Central memory CD8-positive, alpha-beta T cell (primary cell): ENCODE data around the gene LY86.
A peak's percentile ranks its signal among the peaks of the same experiment; 100 is the strongest.

Experiments
- ATAC-seq: fragments of 150-1000 bp; cut with Tn5 transposase; replicated peaks from 2 replicates; pipeline ENCODE4 v1.10.0; 2022; ENCODE audit warnings: mild to moderate bottlenecking, moderate FRiP score, moderate number of reproducible peaks; ENCODE audit not compliant: poor library complexity, severe bottlenecking; ENCODE audit errors: extremely low read depth
- DNase-seq, 2 donors: peaks; one replicate each; pipeline ENCODE4 v3.0.0; 2021; ENCODE audit warnings: low spot score in 2 of 2
- H3K27ac Mint-ChIP-seq: one replicate; pipeline ENCODE4 v1.8.0; 2022; ENCODE audit warnings: low read depth, mild to moderate bottlenecking, moderate library complexity, mixed read lengths
- H3K27me3 Mint-ChIP-seq: one replicate; pipeline ENCODE4 v1.8.0; 2022; ENCODE audit warnings: mixed read lengths
- H3K36me3 Mint-ChIP-seq: one replicate; pipeline ENCODE4 v1.8.0; 2022; ENCODE audit warnings: mild to moderate bottlenecking, moderate library complexity, mixed read lengths; ENCODE audit not compliant: insufficient read depth
- H3K4me1 Mint-ChIP-seq: one replicate; pipeline ENCODE4 v1.8.0; 2022; ENCODE audit warnings: mixed read lengths
- H3K4me3 Mint-ChIP-seq: one replicate; pipeline ENCODE4 v1.8.0; 2022; ENCODE audit warnings: mild to moderate bottlenecking, moderate library complexity, mixed read lengths
- H3K9me3 Mint-ChIP-seq: one replicate; pipeline ENCODE4 v1.8.0; 2022; ENCODE audit warnings: mixed read lengths

LY86 gene

DNA sequence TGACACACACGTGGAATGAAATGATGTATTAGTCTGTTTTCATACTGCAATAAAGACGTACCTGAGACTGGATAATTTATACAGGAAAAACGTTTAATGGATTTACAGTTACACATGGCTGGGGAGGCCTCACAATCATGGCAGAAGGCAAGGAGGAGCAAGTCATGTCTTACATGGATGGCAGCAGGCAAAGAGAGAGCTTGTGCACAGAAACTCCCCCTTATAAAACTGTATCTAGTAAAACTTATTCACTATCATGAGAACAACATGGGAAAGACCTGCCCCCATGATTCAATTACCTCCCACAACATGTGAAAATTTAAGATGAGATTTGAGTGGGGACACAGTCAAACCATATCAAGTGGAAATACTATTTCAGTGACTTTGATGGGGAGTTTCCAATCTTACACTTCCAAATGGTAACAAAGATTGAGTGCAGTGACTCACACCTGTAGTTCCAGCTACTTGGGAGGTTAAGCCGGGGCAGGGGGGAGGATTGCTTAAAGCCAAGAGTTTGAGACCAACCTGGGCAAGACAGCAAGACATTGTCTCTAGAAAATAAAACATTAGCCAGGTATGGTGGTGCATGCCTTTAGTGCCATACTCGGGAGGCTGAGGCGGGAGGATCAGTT lies 8.2 kb upstream of the LY86 start:
- Mint-ChIP-seq H3K4me3 (no peak overlapping the region), H3K4me1 (peaks cover 8% of the 10 kb centered on the region), H3K27ac (no peak overlapping the region), H3K27me3 (peaks cover 22% of the 10 kb centered on the region), H3K36me3 (no peaks in the 10 kb centered on the region), H3K9me3 (peaks cover 5% of the 10 kb centered on the region)
- ATAC-seq = no peak
- DNase-seq = no peak

DNA sequence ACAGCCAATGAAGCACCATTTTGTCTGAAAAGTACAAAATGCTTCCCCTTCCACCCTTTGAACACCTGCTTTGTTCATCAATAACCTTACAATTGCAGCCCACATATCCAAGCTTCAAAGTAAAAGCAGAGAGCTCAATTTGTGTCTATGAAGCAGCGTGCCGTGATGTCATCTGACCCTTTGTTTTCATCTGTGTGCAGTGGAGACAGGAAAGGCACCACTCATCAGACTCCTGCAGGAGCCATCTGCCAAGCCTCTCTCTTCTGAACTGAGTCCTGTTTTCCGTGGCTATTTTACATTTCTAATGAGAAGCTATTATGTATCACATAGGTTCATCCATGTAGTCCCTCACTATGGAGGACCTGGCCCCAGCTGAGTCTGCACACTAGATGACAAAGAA lies 7.5 kb upstream of the LY86 start:
- peaks cover 5% of the 10 kb centered on the region for H3K9me3 Mint-ChIP-seq
- no peak for DNase-seq
- peaks cover 21% of the 10 kb centered on the region for H3K27me3 Mint-ChIP-seq
- ATAC-seq = no peak
- no peak overlapping the region for H3K27ac Mint-ChIP-seq
- H3K4me1 Mint-ChIP-seq = peaks cover 8% of the 10 kb centered on the region
- no peaks in the 10 kb centered on the region for H3K36me3 Mint-ChIP-seq
- no peak overlapping the region for H3K4me3 Mint-ChIP-seq

DNA sequence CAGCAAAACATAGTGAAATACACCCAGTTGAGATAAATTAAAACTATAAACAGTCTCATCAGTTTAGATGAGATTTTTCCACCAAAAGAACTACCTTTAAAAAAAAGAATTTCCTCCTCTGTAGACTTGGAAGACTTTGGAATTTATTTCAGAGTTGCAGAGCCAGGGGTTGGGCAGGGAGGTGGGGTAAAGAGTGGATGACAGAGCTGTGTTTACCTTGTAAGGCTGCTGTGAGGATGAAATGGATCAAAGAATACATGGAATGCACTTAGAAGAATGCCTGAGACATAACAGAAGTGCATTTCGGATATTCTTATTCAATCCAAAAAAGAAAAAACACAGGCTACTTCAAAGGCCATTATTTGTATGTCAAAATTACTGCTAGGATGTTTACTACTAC lies 6.4 kb upstream of the LY86 start:
- H3K9me3 Mint-ChIP-seq = peaks cover 5% of the 10 kb centered on the region
- DNase-seq (no peak), ATAC-seq (no peak)
- H3K4me3 Mint-ChIP-seq = no peak overlapping the region
- peaks cover 8% of the 10 kb centered on the region for H3K4me1 Mint-ChIP-seq
- peaks cover 2% of the 10 kb centered on the region for H3K36me3 Mint-ChIP-seq
- peaks cover 15% of the 10 kb centered on the region for H3K27me3 Mint-ChIP-seq
- H3K27ac Mint-ChIP-seq = no peak overlapping the region

DNA sequence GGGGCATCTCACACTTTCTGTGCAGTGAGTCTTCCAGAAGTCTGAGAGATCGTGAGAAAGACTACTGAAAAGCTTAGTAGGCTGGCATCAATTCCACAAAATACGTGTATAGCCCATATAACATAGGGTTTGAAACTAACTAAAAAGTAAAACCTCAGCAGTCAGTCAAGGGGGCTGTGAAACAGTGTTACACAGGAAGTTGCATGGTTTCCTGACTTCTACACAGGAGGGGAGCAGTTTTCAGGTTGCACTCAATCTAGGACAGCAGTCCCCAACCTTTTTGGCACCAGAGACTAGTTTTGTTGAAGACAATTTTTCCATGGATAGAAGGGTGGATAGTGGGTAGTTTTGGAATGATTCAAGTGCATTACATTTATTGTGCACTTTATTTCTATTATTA lies 4.7 kb upstream of the LY86 start:
- Mint-ChIP-seq H3K36me3 (peaks cover 3% of the 10 kb centered on the region), H3K27ac (no peak overlapping the region), H3K4me1 (peaks cover 8% of the 10 kb centered on the region), H3K9me3 (peaks cover 5% of the 10 kb centered on the region), H3K4me3 (no peak overlapping the region), H3K27me3 (peaks cover 14% of the 10 kb centered on the region)
- no peak for ATAC-seq
- no peak for DNase-seq

DNA sequence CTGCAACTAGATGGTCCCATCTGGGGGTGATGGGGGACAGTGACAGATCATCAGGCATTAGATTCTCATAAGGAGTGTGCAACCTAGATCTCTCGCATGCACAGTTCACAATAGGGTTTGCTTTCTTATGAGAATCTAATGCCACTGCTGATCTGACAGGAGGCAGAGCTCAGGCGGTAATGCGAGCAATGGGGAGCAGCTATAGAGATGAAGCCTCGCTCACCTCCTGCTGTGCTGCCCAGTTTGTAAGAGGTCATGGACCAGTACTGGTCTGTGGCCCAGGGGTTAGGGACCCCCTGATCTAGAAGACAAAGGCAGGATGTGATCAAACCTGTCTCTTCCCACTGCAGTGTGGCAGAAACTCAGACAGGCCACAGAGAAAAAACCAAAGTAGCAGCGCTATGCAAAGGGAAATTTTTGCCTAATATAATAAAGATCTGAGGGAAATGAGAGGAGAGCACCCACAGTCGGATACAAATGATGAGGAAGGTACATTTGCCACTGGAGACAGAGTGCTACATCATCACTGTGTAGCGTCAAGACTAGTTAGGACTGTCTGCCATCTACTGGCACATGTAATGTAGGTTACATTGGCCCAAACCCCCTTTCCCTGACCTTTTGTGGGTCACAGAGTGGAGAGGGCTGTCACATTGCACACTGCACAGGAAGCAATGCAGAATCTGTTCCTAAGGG lies 4.1 kb upstream of the LY86 start:
- no peak overlapping the region for H3K27ac Mint-ChIP-seq
- ATAC-seq = no peak

DNA sequence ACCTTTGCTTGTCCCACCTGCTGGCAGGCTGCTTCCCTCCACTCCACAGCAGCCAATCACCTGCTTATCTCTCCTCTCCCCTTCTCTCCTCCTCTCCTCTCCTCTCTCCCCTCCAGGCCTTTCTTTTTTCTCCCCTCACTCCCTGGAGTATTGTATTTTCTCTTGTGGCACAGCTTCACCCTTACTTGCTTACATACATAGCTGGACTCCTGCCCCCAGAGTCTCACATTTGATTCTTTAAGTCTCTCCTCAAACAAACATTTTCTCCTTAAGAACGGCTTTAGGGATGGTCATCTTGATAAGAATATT lies 3.6 kb upstream of the LY86 start:
- Mint-ChIP-seq H3K36me3 (peaks cover 4% of the 10 kb centered on the region), H3K4me3 (no peak overlapping the region), H3K9me3 (peaks cover 5% of the 10 kb centered on the region), H3K27ac (no peak overlapping the region), H3K27me3 (peaks cover 3% of the 10 kb centered on the region), H3K4me1 (peaks cover 8% of the 10 kb centered on the region)
- ATAC-seq = no peak
- DNase-seq = no peak

More for the DNA sequence above, 4.1 kb upstream of the LY86 start:
- Mint-ChIP-seq H3K36me3 (peaks cover 4% of the 10 kb centered on the region), H3K4me3 (no peak overlapping the region), H3K4me1 (peaks cover 8% of the 10 kb centered on the region), H3K27me3 (peaks cover 8% of the 10 kb centered on the region), H3K9me3 (peaks cover 5% of the 10 kb centered on the region)
- DNase-seq = no peak

DNA sequence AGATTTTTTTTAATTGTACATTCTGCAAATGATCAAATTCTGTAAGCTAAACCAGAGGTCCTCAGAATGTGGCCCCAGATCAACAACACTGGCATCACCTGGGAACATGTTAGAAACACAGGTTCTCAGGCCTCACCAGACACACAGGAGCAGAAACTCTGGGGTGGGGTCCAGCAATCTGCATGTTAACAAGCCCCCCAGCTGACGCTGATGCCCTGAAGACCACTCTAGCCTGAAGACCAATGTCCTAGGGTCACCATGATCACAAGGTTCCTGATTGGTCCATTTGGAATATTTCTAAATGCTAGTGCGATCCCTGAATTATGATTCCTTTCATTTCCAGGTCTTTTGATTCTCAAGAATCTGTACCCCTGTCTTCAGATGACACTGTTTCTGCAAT lies 2.4 kb upstream of the LY86 start:
- H3K27ac Mint-ChIP-seq = no peak overlapping the region
- no peak for ATAC-seq
- H3K36me3 Mint-ChIP-seq = peaks cover 4% of the 10 kb centered on the region
- no peaks in the 10 kb centered on the region for H3K27me3 Mint-ChIP-seq
- peaks cover 5% of the 10 kb centered on the region for H3K9me3 Mint-ChIP-seq
- peaks cover 14% of the 10 kb centered on the region for H3K4me1 Mint-ChIP-seq
- DNase-seq = no peak
- H3K4me3 Mint-ChIP-seq = no peak overlapping the region

DNA sequence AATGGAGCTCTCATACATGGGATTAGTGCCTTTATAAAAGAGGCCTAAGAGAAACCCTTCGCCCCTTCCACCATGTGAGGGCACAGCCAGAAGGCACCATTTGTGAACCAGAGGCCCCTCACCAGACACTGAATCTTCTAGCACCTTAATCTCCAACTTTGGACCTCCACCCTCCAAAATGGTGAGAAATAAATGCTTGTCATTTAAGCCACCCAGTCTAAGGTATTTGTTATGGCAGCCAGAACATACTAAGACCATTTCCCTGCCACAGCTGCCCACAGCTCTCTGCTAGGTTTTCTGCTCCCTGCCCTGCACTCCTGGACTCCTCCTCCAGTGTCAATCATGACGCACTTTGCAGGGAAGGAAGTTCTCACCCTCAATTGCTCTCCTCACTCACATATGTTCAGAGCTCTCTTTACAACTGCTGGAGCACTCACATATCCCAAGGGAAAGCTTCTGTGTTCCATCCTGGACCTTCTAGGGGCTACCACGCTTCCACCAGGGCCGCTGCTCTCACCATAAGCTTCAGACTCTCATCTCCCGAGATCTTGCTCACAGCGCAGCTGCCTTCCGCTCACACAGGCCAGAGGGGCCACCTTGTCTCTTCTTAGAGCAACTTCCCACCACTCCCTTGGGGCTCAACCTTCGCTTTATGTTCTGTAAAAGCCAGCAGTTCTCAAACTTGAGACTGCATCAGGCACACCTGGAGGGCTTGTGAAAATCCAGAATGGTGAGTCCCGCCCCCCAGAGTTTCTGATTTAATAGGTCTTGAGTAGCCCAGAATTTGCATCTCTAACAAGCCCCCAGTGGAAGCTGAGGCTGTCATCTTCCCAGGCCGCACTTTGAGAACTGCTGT lies 1.6 kb upstream of the LY86 start:
- no peak for DNase-seq
- Mint-ChIP-seq H3K36me3 (peaks cover 4% of the 10 kb centered on the region), H3K4me1 (peaks cover 22% of the 10 kb centered on the region), H3K27ac (no peak overlapping the region), H3K27me3 (no peaks in the 10 kb centered on the region), H3K9me3 (peaks cover 5% of the 10 kb centered on the region), H3K4me3 (peak overlapping the region; percentile 1)
- no peak for ATAC-seq

DNA sequence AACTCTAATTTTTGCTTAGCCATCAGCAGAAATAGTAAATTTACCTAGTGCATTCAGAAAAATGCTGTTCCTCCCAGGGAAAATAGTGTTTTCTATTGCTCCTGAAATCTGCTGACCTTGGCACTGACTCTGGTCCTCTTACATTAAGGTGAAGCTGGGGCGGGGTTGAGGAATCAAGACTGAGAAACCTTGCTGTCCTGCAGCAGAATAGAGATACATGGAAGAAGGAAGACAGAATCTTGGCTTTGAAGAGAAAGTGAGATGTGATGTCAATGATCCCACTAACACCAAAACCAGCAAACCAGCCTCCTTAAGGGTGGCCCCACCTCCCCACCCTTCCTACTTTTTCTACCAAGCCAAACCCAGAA lies 840 bp upstream of the LY86 start:
- H3K4me3 Mint-ChIP-seq = no peak overlapping the region
- no peaks in the 10 kb centered on the region for H3K27me3 Mint-ChIP-seq
- H3K36me3 Mint-ChIP-seq = peaks cover 4% of the 10 kb centered on the region
- H3K27ac Mint-ChIP-seq = no peak overlapping the region
- peaks cover 5% of the 10 kb centered on the region for H3K9me3 Mint-ChIP-seq
- DNase-seq (no peak), ATAC-seq (no peak)
- peaks cover 30% of the 10 kb centered on the region for H3K4me1 Mint-ChIP-seq

DNA sequence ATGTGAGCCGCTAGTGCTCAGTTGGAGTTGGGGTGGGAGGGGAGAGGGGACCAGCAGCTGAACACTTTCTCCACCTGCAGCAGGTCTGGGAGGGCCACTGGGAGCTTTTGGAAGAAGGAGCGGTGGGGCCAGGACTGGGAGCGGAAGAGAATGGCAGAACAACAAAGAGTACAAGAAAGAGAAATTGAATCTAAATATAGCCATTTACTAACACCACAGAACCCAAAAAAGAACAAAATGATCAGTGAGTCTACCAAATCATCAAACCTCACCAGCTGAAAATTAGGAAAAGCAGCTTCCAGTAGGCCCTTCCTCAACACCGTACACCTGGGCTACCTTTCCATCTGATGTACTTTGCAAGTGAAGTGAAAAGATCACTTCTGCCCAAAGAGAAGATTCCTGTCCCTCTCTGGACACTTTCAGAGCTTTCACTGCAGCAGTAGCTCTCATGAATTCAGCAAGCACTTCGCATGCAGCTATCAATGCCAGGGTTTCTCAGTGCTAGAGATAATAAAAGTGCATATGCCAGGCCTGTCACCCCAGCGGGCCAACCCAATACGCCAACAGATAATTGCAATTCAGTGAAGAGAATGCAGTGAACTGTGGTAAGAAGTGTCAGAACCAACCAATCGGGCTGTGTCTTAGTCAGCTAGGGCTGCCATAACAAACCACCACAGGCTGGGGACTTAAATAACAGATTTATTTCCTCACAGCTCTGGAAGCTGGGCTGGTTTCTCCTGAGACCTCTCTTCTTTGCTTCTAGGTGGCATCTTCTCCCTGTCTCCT lies 597 bp downstream of the LY86 start:
- peaks cover under 1% of the 10 kb centered on the region for H3K9me3 Mint-ChIP-seq
- peaks cover 4% of the 10 kb centered on the region for H3K36me3 Mint-ChIP-seq
- no peak overlapping the region for H3K27ac Mint-ChIP-seq
- peak overlapping the region; percentile 26 for H3K4me3 Mint-ChIP-seq
- DNase-seq (no peak), ATAC-seq (no peak)
- peaks cover 32% of the 10 kb centered on the region for H3K4me1 Mint-ChIP-seq
- H3K27me3 Mint-ChIP-seq = no peaks in the 10 kb centered on the region

DNA sequence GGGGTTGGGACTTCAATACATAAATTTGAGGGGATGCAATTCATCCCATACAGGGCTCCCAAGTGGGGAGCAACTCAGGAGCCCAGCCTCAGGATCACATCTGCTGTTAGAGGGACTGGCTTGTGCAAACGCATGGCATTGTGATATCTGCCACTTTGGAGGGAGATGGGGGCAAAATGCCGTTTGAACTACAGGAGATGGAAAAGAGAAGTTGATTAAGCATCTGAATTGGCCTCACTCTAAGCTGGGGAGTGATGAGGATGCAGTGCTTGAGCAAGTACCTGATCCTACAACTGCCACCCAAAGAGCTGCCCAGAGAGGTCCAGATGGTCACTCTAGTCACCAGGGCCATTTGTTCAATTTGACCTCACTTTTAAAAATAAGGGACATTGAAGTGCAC lies 2.0 kb downstream of the LY86 start:
- H3K9me3 Mint-ChIP-seq = no peaks in the 10 kb centered on the region
- H3K27me3 Mint-ChIP-seq = no peaks in the 10 kb centered on the region
- H3K4me3 Mint-ChIP-seq = no peak overlapping the region
- H3K36me3 Mint-ChIP-seq = peaks cover 4% of the 10 kb centered on the region
- H3K27ac Mint-ChIP-seq = no peak overlapping the region
- no peak for ATAC-seq
- no peak for DNase-seq
- peaks cover 29% of the 10 kb centered on the region for H3K4me1 Mint-ChIP-seq

DNA sequence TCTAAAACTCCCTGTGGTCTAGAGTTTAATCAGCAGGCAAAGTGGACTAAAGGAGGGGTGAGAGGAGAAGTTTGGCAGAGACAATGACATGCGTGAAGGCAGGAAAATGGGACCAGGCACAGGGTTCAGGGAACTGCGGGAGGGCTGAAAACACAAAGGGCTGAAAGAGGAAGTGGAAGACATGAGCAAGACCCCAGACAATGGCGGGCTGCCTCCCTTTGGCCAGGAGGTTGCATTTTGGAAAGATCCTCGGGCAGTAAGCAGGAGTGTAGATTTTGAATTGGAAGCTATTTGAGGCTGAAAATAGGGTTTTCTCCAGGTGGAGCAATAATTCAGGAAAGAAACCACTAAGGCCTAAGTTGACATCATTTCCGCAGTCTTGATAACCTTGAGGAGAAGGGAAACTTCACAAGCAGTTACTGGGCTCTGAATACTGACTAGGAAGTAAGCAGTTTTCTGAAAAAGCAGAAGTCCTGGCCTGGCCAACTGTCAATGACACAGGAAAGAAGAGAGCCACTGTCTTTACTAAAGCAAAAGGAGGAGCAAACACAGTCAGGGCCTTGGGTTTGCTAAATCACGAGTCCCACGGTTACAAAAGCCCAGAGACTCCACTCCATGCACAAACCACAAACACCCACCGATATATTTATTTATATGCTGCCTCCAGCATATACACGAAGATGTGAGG lies 3.4 kb downstream of the LY86 start:
- no peaks in the 10 kb centered on the region for H3K27me3 Mint-ChIP-seq
- H3K4me3 Mint-ChIP-seq = no peak overlapping the region
- H3K27ac Mint-ChIP-seq = peak overlapping the region; percentile 33
- H3K9me3 Mint-ChIP-seq = no peaks in the 10 kb centered on the region
- ATAC-seq (peak; percentile 31), DNase-seq (no peak)
- H3K4me1 Mint-ChIP-seq = peaks cover 29% of the 10 kb centered on the region
- peaks cover 2% of the 10 kb centered on the region for H3K36me3 Mint-ChIP-seq
